ENCODE data around the gene PPIG.
"Not testable (repeated sequence)": the region's sequence is repeated elsewhere in the genome, so short reads cannot be mapped to it uniquely, and the experiment has no call there.

DNA sequence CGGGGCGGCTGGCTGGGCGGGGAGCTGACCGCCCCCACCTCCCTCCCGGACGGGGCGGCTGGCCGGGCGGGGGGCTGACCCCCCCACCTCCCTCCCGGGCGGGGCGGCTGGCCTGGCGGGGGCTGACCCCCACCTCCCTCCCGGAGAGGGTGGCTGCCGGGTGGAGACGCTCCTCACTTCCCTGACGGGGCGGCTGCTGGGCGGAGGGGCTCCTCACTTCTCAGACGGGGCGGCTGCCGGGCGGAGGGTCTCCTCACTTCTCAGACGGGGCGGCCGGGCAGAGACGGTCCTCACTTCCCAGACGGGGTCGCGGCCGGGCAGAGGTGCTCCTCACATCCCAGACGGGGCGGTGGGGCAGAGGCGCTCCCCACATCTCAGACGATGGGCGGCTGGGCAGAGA, 8.9 kb upstream of the PPIG start:
- TF ChIP-seq, protein P1, sequence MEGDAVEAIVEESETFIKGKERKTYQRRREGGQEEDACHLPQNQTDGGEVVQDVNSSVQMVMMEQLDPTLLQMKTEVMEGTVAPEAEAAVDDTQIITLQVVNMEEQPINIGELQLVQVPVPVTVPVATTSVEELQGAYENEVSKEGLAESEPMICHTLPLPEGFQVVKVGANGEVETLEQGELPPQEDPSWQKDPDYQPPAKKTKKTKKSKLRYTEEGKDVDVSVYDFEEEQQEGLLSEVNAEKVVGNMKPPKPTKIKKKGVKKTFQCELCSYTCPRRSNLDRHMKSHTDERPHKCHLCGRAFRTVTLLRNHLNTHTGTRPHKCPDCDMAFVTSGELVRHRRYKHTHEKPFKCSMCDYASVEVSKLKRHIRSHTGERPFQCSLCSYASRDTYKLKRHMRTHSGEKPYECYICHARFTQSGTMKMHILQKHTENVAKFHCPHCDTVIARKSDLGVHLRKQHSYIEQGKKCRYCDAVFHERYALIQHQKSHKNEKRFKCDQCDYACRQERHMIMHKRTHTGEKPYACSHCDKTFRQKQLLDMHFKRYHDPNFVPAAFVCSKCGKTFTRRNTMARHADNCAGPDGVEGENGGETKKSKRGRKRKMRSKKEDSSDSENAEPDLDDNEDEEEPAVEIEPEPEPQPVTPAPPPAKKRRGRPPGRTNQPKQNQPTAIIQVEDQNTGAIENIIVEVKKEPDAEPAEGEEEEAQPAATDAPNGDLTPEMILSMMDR (IDR thresholded peaks at IDR 0.05), result not testable (repeated sequence)
- not testable (repeated sequence) for TF ChIP-seq POLR2A (IDR thresholded peaks at IDR 0.05)

Data from adrenal gland (tissue), 5 donors.